T47D (cell line): ENCODE results near the gene SREBF1.

ENCODE experiments used
- DNase-seq, 2 experiments: peaks; one replicate each; pipeline versions ENCODE4 v3.0.0 to v3.0.0-alpha.2; 2011 to 2012; ENCODE audit warnings: low read depth in 1 of 2, low spot score in 1 of 2
- JUND ChIP-seq: IDR thresholded peaks from 2 replicates; pipeline ENCODE4 v1.6.1; 2012; ENCODE audit warnings: low read depth
- in situ Hi-C: cut with HindIII; loops from 2 replicates; pipeline ENCODE4 v1.10.0; 2016; ENCODE audit warnings: low sequenced_read_pairs, low pct_unique_long_range_greater_than_20kb

Gene SREBF1

DNA sequence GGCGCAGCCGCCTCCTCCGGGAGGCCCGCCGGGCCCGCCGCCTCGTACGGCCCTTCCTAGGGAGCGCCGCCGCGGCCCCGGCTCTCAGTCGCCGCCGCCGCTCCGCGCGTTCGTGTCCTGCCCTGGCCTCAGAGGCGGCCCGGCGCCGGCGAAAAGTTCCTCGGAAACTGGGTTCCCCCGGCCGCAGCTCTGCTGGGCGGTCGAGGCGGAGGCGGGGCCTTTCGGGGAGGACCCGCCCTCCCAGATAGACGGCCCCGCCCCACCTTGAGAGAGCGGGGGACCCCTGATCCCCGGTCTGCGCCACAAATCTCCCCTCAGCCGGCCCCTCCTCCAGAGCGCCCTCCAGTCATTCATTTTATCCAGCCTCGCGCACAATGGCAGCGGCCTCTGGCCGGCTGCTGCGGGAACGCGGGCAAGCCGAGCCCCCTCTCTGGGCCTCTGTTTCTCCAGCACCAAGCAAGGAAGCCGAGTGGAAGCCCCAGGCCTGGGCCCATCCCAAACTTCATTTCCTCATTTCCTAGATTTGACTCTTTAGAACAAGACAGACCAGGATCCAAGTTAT lies at the start of gene SREBF1:
TSS of gene SREBF1 (minus strand) at position 169 of the 562 bp plus-strand sequence. CDS start 169 bp downstream, outside the sequence.
- DNase-seq: no peak
- TF ChIP-seq JUND: no peak
- in situ Hi-C loops: no loop called here

DNA sequence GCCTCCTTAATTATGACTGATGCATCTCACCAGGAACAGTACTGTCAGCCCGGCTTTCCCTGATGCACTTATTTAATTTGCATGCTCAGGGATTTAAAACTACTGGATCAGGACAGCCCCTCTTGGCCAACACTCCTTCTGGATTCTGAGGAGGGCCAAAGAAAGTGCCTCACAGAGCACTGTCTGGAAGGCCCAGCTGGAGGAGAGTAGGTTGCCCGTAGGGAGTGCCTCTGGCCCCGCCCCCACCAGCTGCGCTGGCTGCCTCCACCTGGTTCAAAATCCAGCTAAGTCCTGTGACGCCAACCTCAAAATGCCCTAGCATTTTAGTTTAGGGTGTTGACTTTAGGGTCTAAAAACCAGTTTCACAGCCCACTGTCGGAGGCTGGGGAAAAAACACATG lies 49.4 kb upstream of the SREBF1 start:
- in situ Hi-C loops: no loop called here
- TF ChIP-seq JUND: no peak
- DNase-seq: no peak

DNA sequence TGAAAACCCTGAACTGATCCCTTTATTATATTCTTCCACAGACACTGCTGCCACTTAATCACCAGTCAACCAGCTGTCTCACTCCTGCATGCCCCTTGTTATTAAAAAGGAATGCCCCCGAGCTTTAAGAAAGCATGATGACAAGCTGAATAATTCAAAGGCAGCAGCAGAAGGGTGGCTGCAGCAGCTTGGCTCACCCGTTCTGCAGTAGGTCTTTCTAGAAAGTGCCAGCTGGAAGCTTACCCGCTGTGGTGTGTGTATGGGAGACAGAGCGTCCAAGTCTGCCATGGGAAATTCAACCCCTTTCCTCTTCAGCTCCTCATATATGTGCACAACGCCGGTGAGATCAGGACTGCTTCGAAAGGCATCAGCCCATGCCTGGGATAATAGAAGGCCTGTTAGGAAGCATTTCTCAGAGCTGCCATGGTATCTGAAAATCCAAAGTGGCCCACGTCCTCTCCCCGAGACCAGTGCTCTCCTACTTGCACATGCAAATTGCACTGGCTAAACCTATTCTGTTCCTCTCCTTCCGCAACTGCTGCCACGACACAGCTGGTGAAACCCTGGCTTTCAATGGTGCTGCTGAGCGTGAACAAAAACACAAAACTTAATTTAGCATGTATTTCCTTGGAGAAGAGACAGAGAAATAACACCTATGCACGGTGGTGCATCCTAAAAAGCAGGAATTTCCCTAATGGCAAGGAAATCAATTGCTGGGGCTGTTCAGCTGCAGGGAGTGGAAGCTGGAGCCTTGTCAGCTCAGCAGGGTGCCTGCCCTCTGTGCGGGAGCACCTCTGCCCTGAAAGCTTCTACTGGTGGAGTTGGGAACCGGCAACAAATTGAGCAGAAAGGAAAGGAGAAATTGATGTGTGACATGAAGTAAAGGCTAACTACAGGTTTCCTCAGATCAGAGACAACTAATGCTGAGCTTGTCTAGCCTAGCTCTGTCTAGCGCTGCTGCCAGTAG lies 47.9 kb upstream of the SREBF1 start:
- in situ Hi-C loops: no loop called here
- no peak for DNase-seq

DNA sequence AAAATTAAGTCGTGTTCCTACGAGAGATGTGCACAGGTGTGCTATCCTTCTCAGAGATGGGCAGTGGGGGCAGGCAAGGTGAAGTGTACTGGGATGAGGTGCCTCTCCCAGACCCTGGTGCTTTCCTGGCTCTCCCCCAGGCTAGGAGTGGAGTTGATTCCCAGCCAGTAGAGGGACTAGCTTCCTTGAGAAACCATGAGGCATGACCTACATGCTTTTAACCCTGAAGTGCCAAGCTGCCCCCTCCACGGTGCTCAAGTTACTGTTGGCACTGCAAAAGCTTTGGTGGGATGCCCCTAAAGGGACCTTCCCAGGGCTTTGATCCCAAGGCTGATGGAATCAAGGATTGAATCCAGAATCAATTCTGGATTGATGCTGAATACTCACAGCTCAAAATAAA lies 47.0 kb upstream of the SREBF1 start:
- TF ChIP-seq JUND: no peak
- DNase-seq: no peak
- in situ Hi-C loops: no loop called here

More for the DNA sequence above, 47.9 kb upstream of the SREBF1 start:
- TF ChIP-seq JUND: no peak

DNA sequence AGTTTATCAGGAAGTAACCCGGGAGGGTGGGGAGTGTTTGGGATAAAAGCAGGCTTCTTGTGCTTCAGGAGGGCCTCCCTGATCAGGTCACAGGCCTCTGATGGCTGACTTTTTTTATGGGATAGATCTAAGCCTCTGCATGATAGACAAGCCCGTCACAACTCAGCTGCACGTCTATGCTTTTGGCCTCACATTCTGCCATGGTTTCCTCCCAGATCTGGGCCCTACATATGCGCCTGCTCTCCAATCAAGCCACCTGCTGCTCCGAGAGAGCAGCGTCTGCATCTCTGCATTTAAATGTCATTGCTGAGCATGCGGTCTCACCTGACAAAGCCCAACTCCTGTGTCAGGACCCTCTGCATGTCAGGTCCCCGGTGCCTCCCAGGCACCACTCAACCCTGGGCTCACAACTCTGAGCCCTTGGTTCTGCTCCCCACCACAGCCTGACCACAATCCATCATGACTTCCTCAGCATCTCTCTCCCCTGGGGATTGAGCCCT lies 45.3 kb upstream of the SREBF1 start:
- in situ Hi-C loops: no loop called here
- DNase-seq: no peak
- TF ChIP-seq JUND: no peak

DNA sequence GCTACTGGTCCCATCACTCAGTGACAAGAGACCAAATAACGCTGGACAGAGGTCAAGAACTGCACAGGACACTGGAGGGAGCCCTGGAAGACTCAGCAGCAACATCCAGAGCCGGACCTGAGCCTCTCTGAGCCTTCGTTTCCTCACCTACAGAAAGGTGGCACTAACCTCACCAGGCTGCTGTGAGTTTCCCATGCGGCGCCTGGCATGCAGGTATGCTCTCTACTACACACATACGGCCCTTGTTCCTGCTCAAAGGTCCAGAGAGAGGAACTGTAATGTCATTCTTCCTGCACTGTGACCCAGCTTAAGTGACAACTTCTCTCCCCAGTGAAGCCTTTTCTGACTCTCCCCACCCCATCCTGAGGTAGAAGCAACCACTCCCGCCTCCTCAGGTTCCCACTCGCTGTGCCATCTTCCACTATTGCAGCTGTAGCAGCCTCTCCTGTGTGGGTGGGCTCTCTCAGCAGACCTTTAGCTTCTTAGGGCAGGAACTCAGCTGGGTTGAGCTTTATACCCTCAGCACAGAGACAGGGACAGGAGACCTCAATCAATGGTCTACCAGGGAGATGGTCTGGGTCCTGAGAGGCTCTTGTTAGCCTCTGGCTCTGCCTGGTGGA lies 43.9 kb upstream of the SREBF1 start:
- no peak for DNase-seq
- in situ Hi-C loops: no loop called here
- no peak for TF ChIP-seq JUND

DNA sequence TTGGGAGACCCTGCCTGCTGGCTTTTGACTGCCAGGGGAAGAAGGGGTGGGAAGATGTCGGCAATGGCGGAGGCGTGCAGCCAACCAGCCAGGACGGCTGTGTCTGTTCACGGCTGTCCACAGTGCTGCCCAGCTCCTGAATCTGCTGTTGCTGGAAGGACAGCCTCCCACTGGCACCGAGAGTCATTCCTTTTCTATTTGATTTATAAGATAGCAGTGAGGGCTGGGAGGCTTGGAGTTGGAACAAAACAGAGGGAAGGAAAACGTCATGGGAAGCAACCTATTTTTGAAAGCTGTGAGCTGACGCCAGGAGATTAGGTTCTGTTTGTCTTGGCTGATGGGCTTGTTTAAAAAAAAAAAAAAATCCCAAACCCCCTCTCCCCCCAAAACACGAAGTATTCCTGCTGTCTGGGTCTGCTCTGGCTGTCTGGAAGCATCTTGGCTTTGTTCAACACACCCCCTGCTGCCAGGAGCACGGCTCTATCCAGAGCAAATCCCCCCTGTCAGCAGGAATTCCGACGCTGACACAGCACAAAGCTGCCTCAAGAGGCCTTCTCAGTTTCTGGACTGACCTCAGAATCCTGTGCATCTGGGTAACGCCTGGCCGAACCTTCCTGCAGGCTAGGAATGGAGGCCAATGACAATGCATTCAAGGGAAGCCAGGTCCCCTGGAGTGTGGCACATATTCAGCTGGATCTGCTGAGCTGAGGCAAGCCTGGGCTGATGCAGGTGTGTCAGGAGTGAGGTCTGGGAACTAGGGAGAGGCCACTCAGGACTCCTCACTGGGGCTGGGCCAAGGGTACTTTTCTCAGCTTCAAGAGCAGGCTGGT lies 41.0 kb upstream of the SREBF1 start:
- TF ChIP-seq JUND: no peak
- DNase-seq: no peak
- in situ Hi-C loops: no loop called here

DNA sequence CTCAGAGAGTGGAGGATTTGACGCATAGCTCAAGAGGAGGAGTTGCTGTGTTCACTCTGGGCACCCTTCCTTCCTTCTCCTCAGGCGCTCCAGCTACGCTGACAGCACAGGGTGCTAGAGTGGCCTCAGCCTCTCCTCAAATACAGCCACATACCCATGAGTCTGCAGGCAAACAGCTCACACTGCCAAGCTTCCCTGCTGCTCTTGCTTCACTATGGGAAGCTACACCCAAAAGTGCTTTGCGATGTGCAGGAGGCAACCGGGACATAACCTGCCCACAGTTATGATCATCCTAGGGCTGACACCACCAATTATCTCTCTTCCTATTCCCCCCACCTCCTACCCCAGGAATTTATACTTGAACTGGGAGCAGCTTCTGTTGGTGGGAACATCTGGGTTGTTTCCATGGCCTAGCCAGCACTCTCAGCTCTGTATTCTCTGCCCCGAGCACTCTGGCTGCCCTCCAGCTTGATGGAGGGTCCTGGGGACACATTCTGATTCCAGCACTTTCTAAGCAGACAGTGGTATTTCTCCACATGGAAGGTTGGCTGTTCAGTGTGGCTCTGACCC lies 40.3 kb upstream of the SREBF1 start:
- no peak for TF ChIP-seq JUND
- in situ Hi-C loops: no loop called here
- no peak for DNase-seq

DNA sequence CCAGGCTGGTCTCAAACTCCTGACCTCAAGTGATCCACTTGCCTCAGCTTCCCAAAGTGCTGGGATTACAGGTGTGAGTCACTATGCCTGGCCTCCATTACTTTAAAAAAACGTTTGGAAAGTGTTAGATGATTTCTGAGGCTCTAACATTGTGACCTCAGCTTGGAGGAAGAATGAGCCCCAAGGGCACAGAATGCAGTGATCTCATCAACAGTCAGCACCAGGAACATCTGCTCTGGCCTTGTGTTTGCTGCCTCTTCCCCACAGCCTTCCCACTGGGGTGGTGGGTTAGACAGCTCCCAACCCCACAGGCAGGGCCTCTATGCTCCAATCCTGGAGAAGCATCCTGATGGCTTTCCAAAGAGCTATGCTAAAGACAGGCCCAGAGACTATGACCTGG lies 37.7 kb upstream of the SREBF1 start:
- TF ChIP-seq JUND: no peak
- DNase-seq: no peak
- in situ Hi-C loops: no loop called here

DNA sequence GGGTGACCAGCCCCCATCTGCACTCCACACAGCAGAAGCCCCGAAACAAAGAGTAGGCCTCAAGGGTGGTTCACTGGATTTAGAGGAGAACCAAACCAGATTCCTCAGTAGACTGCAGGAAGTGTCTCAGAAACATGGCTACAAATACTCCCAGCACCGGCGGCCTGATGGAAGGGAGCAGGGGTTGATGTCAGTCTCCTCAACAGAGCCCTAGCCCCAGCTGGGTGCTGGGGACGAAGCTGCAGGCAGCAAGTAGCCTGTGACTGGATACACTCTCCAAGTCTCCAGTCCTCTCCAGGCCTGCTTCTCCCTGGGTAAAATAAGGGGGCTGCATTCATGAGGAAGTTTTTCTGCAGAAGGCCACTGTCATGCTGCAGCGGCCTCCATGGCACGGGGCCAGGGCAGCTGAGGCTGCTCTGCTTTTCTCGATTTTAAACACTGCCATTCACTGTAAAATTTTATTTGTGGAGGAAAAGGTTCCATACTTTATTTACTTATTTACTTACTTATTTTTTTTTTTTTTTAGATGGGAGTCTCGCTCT lies 36.7 kb upstream of the SREBF1 start:
- in situ Hi-C loops: no loop called here
- no peak for TF ChIP-seq JUND
- no peak for DNase-seq

DNA sequence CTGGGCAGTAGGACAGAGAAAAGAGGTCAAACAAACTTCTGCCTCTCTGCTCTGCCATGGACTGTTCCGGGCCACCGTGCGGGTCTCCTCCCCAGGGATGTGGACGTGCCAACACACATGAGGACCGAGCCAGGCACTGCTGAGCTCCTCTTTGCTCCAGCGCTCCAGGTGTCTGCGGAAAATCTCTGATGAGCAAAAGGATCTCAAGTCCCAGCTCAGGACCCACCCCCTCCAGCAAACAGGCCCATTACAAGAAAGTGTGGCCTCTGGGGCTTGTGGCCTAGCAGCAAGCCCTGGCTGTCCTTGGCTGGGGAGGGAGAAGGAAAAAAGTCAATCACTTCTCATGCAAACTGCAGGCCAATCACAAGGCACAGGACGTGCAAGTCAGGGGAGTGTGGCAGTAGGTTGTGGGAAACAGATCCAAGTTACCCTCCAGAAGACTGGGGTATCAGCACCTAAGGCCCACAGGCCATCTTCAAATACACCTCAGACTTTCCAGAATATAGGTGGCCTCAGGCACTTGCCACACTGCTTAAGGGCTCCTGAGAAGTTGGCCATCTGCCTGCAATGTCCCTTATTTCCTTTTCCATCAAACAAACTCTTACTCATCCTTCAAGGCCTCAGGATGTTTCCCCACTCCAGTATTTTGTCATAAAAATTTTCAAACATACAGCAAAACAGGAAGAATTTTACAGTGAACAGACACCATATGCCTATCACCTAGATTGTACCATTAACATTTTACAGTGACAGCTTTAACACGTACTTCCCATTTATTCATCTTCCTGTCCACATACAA lies 36.0 kb upstream of the SREBF1 start:
- in situ Hi-C loops: no loop called here
- TF ChIP-seq JUND: no peak
- DNase-seq: no peak
